ENCODE data around the gene PIK3R2.

Gene PIK3R2

DNA sequence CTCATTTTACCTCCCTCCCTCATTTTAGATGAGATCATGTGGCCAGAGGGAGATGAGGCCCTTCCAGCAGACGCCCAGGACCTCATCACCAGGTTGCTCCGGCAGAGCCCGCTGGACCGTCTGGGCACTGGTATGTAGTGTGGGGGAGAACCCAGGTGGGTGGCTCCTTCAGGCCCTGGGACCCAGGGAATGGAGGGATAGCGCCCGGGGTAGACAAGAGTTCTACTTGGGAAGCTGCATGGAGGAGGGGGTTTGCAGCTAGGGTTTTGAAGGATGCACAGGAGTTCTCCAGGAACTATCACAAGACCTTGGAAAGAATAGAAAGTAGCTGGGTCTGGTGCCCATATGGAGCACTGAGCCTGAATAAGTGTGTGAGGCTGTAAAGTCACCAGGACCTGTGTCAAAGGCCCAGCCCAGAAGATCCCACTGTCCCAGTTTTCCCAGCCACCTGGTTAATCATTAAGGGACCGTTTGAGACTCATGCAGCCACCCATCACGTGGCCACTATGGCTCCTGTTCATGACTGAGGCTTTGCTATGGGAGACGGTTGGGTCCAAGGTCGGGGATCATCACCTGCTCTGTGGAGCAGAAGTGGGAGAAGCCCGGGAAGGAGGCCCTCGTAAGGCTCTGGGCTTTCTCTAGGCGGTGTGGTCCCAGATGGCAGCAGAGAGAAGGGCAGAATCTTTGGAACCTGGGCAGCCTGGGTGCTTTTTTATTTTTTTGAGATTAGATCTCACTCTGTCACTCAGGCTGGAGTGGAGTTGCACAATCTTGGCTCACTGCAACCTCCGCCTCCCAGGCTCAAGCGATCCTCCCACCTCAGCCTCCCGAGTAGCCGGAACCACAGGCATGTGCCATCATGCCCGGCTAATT is 17.0 kb upstream of the PIK3R2 start:
- no peak for TF ChIP-seq POLR2A (IDR thresholded peaks at IDR 0.05; ENCODE audit: low read depth, low read length)
- DNase-seq (ENCODE audit: insufficient read length, low spot score), result no peak
- FAIRE-seq, result no peak

DNA sequence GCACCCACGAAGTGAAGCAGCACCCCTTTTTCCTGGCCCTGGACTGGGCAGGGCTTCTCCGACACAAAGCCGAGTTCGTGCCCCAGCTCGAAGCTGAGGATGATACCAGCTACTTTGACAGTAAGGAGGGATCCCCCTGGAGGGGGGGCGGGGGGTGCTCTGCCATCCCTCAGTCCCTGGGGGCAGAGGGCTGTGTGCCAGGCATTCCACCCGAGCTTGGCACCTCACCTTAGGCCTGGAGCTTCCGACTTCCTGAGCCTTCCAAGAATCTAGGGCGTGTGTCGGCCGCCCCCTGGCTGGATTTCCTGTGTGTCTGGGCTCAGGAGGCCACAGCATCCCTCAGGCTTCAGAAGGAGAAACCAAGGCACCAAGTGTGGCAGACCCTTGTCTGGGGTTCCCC is 15.7 kb upstream of the PIK3R2 start:
- no peak for DNase-seq (ENCODE audit: insufficient read length, low spot score)
- TF ChIP-seq POLR2A (IDR thresholded peaks at IDR 0.05; ENCODE audit: low read depth, low read length), result no peak
- FAIRE-seq, result no peak

GRCh38 chr19:18137657-18138339 is 15.2 kb upstream of the PIK3R2 start:
- FAIRE-seq, result no peak
- DNase-seq (ENCODE audit: insufficient read length, low spot score), result no peak
- no peak for TF ChIP-seq POLR2A (IDR thresholded peaks at IDR 0.05; ENCODE audit: low read depth, low read length)

DNA sequence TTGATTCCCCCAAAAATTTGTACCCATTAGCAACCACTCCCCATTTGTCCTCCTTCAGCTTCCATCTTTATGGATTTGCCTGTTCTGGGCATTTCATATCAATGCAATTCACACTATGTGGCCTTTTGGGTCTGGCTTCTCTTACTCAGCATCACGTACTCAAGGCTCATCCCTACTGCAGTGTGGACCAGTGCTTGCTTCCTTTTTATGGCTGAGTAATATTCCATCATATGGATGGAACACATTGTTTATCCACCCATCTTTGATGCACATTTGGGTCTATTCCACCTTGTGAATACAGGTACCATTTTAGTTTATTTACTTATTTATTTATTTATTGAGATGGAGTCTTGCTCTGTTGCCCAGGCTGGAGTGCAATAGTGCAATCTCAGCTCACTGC is 12.5 kb upstream of the PIK3R2 start:
- DNase-seq (ENCODE audit: insufficient read length, low spot score) (no peak), FAIRE-seq (no peak)
- TF ChIP-seq POLR2A (IDR thresholded peaks at IDR 0.05; ENCODE audit: low read depth, low read length), result no peak

DNA sequence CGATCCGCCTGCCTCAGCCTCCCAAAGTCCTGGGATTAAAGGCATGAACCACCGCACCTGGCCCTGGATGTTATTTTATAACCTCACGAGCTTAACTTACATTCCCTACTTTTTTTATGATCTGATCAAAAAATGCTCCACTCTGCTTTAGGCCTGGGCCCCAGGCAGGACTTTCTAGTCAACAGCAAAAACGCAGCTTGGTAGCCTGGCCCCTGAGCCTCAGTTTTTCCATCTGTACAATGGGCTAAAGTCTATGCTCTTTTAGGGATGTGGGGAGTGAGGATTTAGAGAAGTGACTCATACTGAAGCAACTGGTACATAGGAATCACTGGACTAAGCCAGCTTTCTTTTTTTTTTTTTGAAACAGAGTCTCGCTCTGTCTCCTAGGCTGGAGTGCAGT is 11.9 kb upstream of the PIK3R2 start:
- FAIRE-seq (no peak), DNase-seq (ENCODE audit: insufficient read length, low spot score) (no peak)
- TF ChIP-seq POLR2A (IDR thresholded peaks at IDR 0.05; ENCODE audit: low read depth, low read length), result no peak

- no peak for DNase-seq (ENCODE audit: insufficient read length, low spot score)
- no peak for FAIRE-seq
- TF ChIP-seq POLR2A (IDR thresholded peaks at IDR 0.05; ENCODE audit: low read depth, low read length), result no peak
Measured at GRCh38 chr19:18143902-18144301, 9.1 kb upstream of the PIK3R2 start.

DNA sequence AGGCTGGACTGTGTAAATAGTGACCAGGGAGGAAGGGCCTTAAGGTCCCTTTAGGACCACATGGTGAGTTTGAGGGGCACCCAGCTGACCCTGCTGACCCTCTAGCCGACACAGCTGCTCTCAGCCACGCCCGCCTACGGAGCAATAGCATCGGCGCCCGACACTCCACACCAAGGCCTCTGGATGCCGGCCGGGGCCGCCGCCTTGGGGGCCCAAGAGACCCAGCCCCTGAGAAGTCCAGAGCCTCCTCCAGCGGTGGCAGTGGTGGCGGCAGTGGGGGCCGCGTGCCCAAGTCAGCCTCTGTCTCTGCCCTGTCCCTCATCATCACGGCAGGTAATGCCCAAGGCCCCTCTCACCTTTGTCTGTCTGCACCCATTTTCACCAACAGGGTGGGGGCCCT is 8.6 kb upstream of the PIK3R2 start:
- no peak for TF ChIP-seq POLR2A (IDR thresholded peaks at IDR 0.05; ENCODE audit: low read depth, low read length)
- FAIRE-seq (no peak), DNase-seq (ENCODE audit: insufficient read length, low spot score) (no peak)

- FAIRE-seq (no peak), DNase-seq (ENCODE audit: insufficient read length, low spot score) (no peak)
- no peak for TF ChIP-seq POLR2A (IDR thresholded peaks at IDR 0.05; ENCODE audit: low read depth, low read length)
Measured at GRCh38 chr19:18144906-18145305, 8.1 kb upstream of the PIK3R2 start.

GRCh38 chr19:18145391-18145999 is 7.5 kb upstream of the PIK3R2 start:
- no peak for TF ChIP-seq POLR2A (IDR thresholded peaks at IDR 0.05; ENCODE audit: low read depth, low read length)
- no peak for DNase-seq (ENCODE audit: insufficient read length, low spot score)
- FAIRE-seq, result no peak

GRCh38 chr19:18147396-18147795 is 5.6 kb upstream of the PIK3R2 start:
- TF ChIP-seq POLR2A (IDR thresholded peaks at IDR 0.05; ENCODE audit: low read depth, low read length), result no peak
- FAIRE-seq (no peak), DNase-seq (ENCODE audit: insufficient read length, low spot score) (no peak)

- FAIRE-seq, result no peak
- no peak for TF ChIP-seq POLR2A (IDR thresholded peaks at IDR 0.05; ENCODE audit: low read depth, low read length)
- no peak for DNase-seq (ENCODE audit: insufficient read length, low spot score)
Measured at GRCh38 chr19:18149596-18149975, 3.4 kb upstream of the PIK3R2 start.

DNA sequence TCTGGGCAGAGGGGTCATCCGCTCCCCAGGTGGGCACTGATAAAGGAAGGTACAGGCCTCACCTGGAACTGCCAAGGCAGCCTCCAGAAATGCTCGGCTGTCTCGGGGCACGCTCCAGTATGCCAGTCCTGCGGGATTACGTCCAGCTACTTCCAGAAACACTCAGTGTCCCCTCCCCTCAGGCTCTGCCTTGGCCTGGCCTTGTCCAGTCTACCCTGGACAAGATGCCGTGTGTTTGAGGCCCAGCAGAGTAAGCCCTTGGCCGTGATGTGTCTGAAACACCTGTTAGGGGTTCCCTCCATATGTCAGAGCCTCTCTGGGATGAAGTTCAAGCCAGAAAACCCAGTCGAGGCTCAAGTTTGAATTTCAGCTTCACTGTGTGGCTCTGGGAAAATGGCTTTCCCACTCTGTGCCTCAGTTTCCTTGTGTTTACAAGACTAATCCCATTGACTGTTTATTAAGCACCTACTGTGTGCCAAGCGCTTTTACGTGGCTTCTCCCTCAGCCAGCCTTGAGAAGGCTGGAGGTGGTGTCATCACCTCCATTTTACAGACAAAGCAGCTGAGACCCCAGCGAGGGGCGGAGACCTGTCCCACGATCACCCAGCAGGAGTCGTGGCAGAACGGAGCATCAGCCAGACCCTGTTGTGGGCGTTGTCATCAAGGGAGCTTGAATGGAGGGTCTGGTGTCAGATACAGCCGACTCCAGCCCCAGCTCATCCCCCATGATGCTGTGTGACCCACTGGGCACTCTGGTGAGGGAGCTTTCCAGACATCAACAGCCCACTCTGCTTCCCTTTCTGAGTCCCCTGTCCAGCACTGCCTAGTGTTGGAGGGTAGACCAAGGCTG is 2.0 kb upstream of the PIK3R2 start:
- FAIRE-seq (no peak), DNase-seq (ENCODE audit: insufficient read length, low spot score) (no peak)
- no peak for TF ChIP-seq POLR2A (IDR thresholded peaks at IDR 0.05; ENCODE audit: low read depth, low read length)

DNA sequence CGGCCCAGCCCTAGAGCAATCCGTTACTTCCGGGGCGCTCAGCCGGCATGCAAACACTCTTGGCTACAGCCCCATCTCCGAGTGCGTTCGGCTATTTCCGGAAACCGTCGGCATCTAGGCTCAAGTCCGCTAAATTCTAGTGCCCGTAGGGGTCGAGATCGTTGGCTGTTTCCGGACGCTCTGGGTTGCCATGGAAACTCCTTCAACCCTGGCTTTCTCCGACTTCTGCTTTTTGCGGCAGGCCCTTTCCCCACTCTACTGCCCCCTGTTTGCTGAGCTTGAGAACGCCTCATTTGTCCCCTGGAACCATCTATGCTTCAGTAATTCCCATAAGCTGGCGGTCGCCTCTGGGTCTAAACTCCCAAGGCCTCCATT is 534 bp upstream of the PIK3R2 start:
- DNase-seq (ENCODE audit: insufficient read length, low spot score) (peak; percentile 99), FAIRE-seq (peak; percentile 72)

More for the DNA sequence above, 534 bp upstream of the PIK3R2 start:
- peak; percentile 15; the same call in 1 of the 2 replicates for TF ChIP-seq POLR2A (IDR thresholded peaks at IDR 0.05; ENCODE audit: low read depth, low read length)

Data from H54 (cell line).